Fibroblast of villous mesenchyme (primary cell): ENCODE data around the gene NDUFB10. TPM values are rescaled to one million over a fixed set of nuclear protein-coding genes. Genes with fewer than 3 reads are reported as not detected.
A peak's percentile ranks its signal among the peaks of the same experiment; 100 is the strongest.

Experiments used
- DNase-seq: peaks from one replicate; pipeline ENCODE4 v3.0.0-alpha.2; 2010; ENCODE audit warnings: low read depth
- H3K4me3 ChIP-seq: 2 replicates; pipeline ENCODE4 v1.5.1; 2011; ENCODE audit warnings: low read depth, mild to moderate bottlenecking, low read length
- CTCF ChIP-seq: IDR thresholded peaks from 2 replicates; pipeline ENCODE4 v1.5.1; 2012; ENCODE audit warnings: low read depth, mild to moderate bottlenecking, low read length; ENCODE audit not compliant: insufficient read depth
- total RNA-seq: library from RNA; depleted of rRNA; stranded (reverse); fragments of >200 nt; gene quantifications from 2 replicates; pipeline ENCODE4 v1.2.3, GENCODE V29; 2012

The NDUFB10 gene
- total RNA-seq, result 87.2 and 156 TPM in 2 replicates

- H3K4me3 ChIP-seq, result peak within 1 kb of the TSS; percentile 90
- peak; percentile 57 for TF ChIP-seq CTCF
- peak; percentile 92 for DNase-seq
Measured at GRCh38 chr16:1959269-1960039, at the start of gene NDUFB10. TSS of gene NDUFB10 (plus strand) at chr16:1959538. CDS start at chr16:1959625, 87 bp downstream.

- TF ChIP-seq CTCF, result no peak
- H3K4me3 ChIP-seq, result no peak overlapping the region
- DNase-seq, result peak; percentile 52
Measured at GRCh38 chr16:1909561-1910231, 49.6 kb upstream of the NDUFB10 start.

GRCh38 chr16:1911467-1912214, 47.7 kb upstream of the NDUFB10 start:
- no peak for DNase-seq
- no peak overlapping the region for H3K4me3 ChIP-seq
- no peak for TF ChIP-seq CTCF

GRCh38 chr16:1912215-1912543, 47.2 kb upstream of the NDUFB10 start:
- no peak overlapping the region for H3K4me3 ChIP-seq
- no peak for TF ChIP-seq CTCF
- no peak for DNase-seq

- no peak overlapping the region for H3K4me3 ChIP-seq
- no peak for DNase-seq
- no peak for TF ChIP-seq CTCF
Measured at GRCh38 chr16:1913327-1914083, 45.8 kb upstream of the NDUFB10 start.

GRCh38 chr16:1914084-1914608, 45.2 kb upstream of the NDUFB10 start:
- DNase-seq, result no peak
- no peak overlapping the region for H3K4me3 ChIP-seq
- no peak for TF ChIP-seq CTCF
